Breast epithelium (tissue), 3 donors: ENCODE data around the gene DPEP1.

Experiments used
- POLR2A ChIP-seq: fragments of 450-650 bp; IDR thresholded peaks from one replicate; pipeline ENCODE4 v1.6.1; 2016; ENCODE audit warnings: antibody characterized with exemption, mild to moderate bottlenecking, moderate library complexity
- POLR2AphosphoS5 ChIP-seq, 3 donors: sonication (generic); formaldehyde crosslinking; IDR thresholded peaks; one replicate each; pipeline ENCODE4 v1.6.1; 2017; ENCODE audit warnings: antibody characterized with exemption in 3 of 3
- TF ChIP-seq, protein P1 (sequence below), 3 donors: fragments of 450-650 bp; IDR thresholded peaks; one replicate each; pipeline ENCODE4 v1.5.1; 2016 to 2017; ENCODE audit warnings: antibody characterized with exemption in 3 of 3, mild to moderate bottlenecking in 3 of 3, moderate library complexity in 3 of 3

DNA sequence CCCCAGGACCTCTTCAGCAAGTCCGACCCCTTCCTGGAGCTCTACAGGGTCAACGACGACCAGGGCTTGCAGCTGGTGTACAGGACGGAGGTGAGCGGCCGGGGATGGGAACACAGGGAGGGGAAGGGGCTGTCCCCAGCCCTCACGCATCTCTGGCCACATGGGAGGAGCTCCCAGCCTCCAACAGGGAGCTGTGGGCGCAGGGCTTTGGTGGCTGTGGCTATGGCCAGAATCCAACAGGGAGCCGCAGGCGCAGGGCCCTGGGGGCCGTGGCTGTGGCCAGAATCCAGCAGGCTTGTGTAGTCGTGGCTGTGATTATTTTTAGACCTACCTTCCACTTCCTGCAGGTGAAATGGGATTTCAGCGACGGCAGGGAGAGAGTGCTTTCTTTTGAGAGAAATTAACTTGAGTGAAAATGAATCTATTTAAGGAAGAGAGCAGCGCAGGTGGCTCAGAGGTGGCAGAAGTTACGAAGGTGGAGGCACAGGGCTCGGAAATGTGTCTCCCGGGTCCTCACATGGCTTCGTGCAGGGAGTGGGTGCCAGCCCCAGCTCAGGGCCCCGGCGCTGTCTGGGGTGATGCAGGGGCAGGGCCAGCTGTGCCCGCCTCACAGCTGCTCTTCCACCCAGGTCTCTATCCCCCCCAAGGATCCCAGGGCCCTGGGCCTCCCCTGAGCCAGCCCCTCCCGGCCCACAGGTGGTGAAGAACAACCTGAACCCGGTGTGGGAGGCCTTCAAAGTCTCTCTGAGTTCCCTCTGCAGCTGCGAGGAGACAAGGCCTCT, 28.5 kb upstream of the DPEP1 start:
- TF ChIP-seq POLR2AphosphoS5 (IDR thresholded peaks at IDR 0.05) (no peak), POLR2A (no peak)
- TF ChIP-seq, protein P1, sequence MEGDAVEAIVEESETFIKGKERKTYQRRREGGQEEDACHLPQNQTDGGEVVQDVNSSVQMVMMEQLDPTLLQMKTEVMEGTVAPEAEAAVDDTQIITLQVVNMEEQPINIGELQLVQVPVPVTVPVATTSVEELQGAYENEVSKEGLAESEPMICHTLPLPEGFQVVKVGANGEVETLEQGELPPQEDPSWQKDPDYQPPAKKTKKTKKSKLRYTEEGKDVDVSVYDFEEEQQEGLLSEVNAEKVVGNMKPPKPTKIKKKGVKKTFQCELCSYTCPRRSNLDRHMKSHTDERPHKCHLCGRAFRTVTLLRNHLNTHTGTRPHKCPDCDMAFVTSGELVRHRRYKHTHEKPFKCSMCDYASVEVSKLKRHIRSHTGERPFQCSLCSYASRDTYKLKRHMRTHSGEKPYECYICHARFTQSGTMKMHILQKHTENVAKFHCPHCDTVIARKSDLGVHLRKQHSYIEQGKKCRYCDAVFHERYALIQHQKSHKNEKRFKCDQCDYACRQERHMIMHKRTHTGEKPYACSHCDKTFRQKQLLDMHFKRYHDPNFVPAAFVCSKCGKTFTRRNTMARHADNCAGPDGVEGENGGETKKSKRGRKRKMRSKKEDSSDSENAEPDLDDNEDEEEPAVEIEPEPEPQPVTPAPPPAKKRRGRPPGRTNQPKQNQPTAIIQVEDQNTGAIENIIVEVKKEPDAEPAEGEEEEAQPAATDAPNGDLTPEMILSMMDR (IDR thresholded peaks at IDR 0.05) = no peak
